IPS-20b (cell line): ENCODE results near the gene GRIK3.
"Not testable (repeated sequence)": the region's sequence is repeated elsewhere in the genome, so short reads cannot be mapped to it uniquely, and the experiment has no call there.

Experiments
- H3K27ac ChIP-seq: one replicate; pipeline ENCODE4 v1.5.1; 2013; ENCODE audit warnings: low read length
- H3K27me3 ChIP-seq: 2 replicates; pipeline ENCODE4 v1.6.1; 2013; ENCODE audit warnings: mild to moderate bottlenecking, low read length, inconsistent platforms; ENCODE audit not compliant: insufficient read depth
- H3K36me3 ChIP-seq: 2 replicates; pipeline ENCODE4 v1.6.1; 2013; ENCODE audit warnings: low read depth, mild to moderate bottlenecking, inconsistent platforms, low read length, moderate library complexity; ENCODE audit not compliant: insufficient read depth
- H3K4me1 ChIP-seq: 2 replicates; pipeline ENCODE4 v1.6.1; 2013; ENCODE audit warnings: mild to moderate bottlenecking, control low read depth, inconsistent platforms, low read length, moderate library complexity; ENCODE audit not compliant: insufficient read depth
- H3K4me3 ChIP-seq: 2 replicates; pipeline ENCODE4 v1.5.1; 2013; ENCODE audit warnings: mild to moderate bottlenecking, low read length, inconsistent platforms
- H3K9ac ChIP-seq: 2 replicates; pipeline ENCODE4 v1.6.1; 2013; ENCODE audit warnings: low read depth, mild to moderate bottlenecking, inconsistent platforms, low read length, moderate library complexity
- H3K9me3 ChIP-seq: 2 replicates; pipeline ENCODE4 v1.6.1; 2013; ENCODE audit warnings: mild to moderate bottlenecking, low read depth, low read length, inconsistent platforms; ENCODE audit not compliant: insufficient read depth

The GRIK3 gene

DNA sequence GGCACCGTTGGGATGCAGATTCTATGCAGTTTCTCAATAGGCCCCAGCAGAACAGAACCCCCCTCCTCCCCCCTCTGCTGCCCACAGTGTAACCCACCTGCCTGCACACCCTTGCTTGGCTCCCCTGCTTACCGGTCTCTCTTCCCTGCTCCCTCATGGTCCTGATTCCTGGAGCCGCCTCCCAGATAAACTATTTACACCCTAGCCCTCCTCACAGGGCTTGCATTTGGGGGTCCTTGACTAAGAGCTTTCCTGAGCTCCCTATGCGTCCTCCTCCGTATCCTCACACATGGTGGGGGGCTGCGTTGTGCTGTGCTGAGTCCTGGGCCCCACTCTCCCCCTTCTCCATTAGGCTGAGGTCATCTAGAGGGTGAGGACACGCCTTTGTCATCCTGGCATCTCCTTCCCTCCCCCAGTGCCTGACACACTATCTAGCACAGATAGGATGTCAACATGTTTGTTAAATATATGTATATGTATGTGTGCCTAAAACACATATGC is 121.9 kb downstream of the GRIK3 start:
- Histone ChIP-seq H3K36me3 (no peaks in the 10 kb centered on the region), H3K27me3 (no peaks in the 10 kb centered on the region), H3K4me1 (no peaks in the 10 kb centered on the region; the same call in 1 of the 2 replicates), H3K9ac (no peak overlapping the region), H3K27ac (no peak overlapping the region), H3K4me3 (no peak overlapping the region), H3K9me3 (peaks cover 5% of the 10 kb centered on the region; the same call in 1 of the 2 replicates)

DNA sequence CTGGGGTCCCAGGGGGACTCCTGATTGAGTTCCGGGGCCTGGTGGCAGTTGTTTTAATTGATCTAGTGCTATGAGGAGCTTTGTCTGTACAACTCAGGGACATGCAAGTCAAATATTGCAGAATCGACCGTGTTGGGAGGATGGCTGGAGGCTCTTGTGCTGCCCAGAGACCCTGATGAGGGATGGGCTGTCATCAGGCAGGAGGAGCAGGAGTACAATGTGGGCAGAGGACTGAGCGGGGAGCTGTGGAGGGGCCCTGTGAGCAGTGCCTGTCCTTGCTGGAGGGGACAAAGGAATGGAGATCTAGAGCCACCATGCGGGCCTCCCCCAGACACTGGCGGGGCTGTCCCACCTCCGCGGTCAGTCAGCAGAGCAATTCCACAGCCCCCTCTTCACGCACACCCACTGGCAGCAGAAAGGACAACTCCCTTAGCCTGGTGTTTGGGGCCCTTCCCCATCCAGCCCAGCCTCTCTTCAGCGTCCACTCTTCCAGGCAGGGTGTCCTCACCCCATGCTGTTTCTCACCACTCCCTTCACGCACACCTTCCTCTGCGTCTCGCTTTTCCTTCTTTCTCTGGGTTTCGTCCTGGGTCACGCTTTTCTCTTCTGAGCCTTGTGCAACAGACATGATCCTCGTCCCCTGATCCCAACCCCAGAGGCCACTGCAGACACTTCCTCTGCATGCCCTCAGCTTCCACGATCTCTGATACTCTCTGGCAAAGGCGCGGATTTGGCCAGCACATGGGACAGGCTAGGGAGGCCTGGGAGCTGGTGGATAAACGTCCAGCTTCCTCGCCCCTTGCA is 122.6 kb downstream of the GRIK3 start:
- Histone ChIP-seq H3K4me1 (no peaks in the 10 kb centered on the region; the same call in 1 of the 2 replicates), H3K36me3 (no peaks in the 10 kb centered on the region), H3K4me3 (no peak overlapping the region), H3K9me3 (peaks cover 5% of the 10 kb centered on the region; the same call in 1 of the 2 replicates), H3K27ac (no peak overlapping the region), H3K27me3 (no peaks in the 10 kb centered on the region), H3K9ac (no peak overlapping the region)

DNA sequence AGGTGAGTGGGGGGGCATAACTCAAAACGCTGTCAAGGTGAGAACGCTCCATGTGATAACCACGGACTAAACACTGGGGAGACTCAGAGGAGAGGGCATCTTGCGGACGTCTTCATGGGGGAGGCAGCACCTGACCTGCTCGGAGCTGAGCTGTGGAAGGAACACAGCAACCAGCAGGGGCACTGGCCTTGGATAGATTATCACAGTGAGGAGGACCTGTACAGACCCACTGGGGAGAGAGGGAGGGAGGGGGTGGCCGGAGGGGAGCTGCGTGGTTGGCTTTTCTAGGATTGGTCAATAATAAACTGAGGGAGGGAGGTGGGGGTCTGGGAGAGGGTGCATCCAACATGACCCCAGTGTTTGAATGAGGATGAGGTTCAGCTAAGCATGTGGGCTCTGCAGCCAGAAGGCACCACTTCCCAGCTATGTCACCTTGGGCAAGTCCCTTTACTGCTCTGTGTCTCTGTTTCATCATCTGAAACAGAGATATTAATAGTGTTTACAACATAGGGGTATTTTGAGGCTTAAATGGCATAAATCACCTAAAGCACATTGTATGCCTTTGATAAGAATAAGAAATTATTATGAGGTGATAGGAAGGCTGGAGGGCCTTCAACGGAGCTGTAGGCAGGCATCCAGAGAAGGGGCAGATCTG is 123.3 kb downstream of the GRIK3 start:
- no peak overlapping the region for H3K9ac ChIP-seq
- no peak overlapping the region for H3K27ac ChIP-seq

GRCh38 chr1:36909946-36910725 is 124.2 kb downstream of the GRIK3 start:
- Histone ChIP-seq H3K9ac (no peak overlapping the region), H3K4me1 (no peaks in the 10 kb centered on the region; the same call in 1 of the 2 replicates), H3K36me3 (no peaks in the 10 kb centered on the region), H3K9me3 (no peaks in the 10 kb centered on the region), H3K4me3 (no peak overlapping the region), H3K27me3 (no peaks in the 10 kb centered on the region), H3K27ac (no peak overlapping the region)

More for the DNA sequence above, 123.3 kb downstream of the GRIK3 start:
- Histone ChIP-seq H3K9me3 (peaks cover 5% of the 10 kb centered on the region; the same call in 1 of the 2 replicates), H3K4me1 (no peaks in the 10 kb centered on the region; the same call in 1 of the 2 replicates), H3K36me3 (no peaks in the 10 kb centered on the region), H3K27me3 (no peaks in the 10 kb centered on the region), H3K4me3 (no peak overlapping the region)

- H3K4me1 ChIP-seq, H3K27me3 ChIP-seq, H3K9ac ChIP-seq, H3K36me3 ChIP-seq, H3K4me3 ChIP-seq, H3K9me3 ChIP-seq, H3K27ac ChIP-seq: not testable (repeated sequence)
Measured at GRCh38 chr1:36909359-36909758, 125.0 kb downstream of the GRIK3 start.

- no peak overlapping the region for H3K27ac ChIP-seq
- H3K4me1 ChIP-seq, result no peaks in the 10 kb centered on the region
- no peak overlapping the region for H3K9ac ChIP-seq
- H3K9me3 ChIP-seq, result no peaks in the 10 kb centered on the region
- no peaks in the 10 kb centered on the region for H3K27me3 ChIP-seq
- no peak overlapping the region for H3K4me3 ChIP-seq
- H3K36me3 ChIP-seq, result no peaks in the 10 kb centered on the region
Measured at GRCh38 chr1:36908096-36908495, 126.2 kb downstream of the GRIK3 start.

GRCh38 chr1:36906555-36906954 is 127.8 kb downstream of the GRIK3 start:
- Histone ChIP-seq H3K36me3 (no peaks in the 10 kb centered on the region), H3K9ac (no peak overlapping the region), H3K27me3 (no peaks in the 10 kb centered on the region), H3K27ac (no peak overlapping the region), H3K4me3 (no peak overlapping the region), H3K9me3 (0 out of 2 replicates have a peak, but pooled peaks cover 3% of the 10 kb centered on the region), H3K4me1 (no peaks in the 10 kb centered on the region)

- Histone ChIP-seq H3K4me1 (no peaks in the 10 kb centered on the region), H3K9ac (no peak overlapping the region), H3K4me3 (no peak overlapping the region), H3K27me3 (no peaks in the 10 kb centered on the region), H3K36me3 (no peaks in the 10 kb centered on the region), H3K9me3 (peaks cover 5% of the 10 kb centered on the region; the same call in 1 of the 2 replicates), H3K27ac (no peak overlapping the region)
Measured at GRCh38 chr1:36905941-36906340, 128.4 kb downstream of the GRIK3 start.

- H3K9me3 ChIP-seq, result peaks cover 5% of the 10 kb centered on the region; the same call in 1 of the 2 replicates
- H3K4me1 ChIP-seq, result no peaks in the 10 kb centered on the region
- H3K4me3 ChIP-seq, result no peak overlapping the region
- no peaks in the 10 kb centered on the region for H3K27me3 ChIP-seq
- no peak overlapping the region for H3K9ac ChIP-seq
- no peak overlapping the region for H3K27ac ChIP-seq
- H3K36me3 ChIP-seq, result no peaks in the 10 kb centered on the region
Measured at GRCh38 chr1:36900128-36900527, 134.2 kb downstream of the GRIK3 start.

- not testable (repeated sequence) for H3K36me3 ChIP-seq, H3K4me3 ChIP-seq, H3K27ac ChIP-seq, H3K4me1 ChIP-seq, H3K27me3 ChIP-seq, H3K9ac ChIP-seq, H3K9me3 ChIP-seq
Measured at GRCh38 chr1:36897813-36898212, 136.5 kb downstream of the GRIK3 start.

DNA sequence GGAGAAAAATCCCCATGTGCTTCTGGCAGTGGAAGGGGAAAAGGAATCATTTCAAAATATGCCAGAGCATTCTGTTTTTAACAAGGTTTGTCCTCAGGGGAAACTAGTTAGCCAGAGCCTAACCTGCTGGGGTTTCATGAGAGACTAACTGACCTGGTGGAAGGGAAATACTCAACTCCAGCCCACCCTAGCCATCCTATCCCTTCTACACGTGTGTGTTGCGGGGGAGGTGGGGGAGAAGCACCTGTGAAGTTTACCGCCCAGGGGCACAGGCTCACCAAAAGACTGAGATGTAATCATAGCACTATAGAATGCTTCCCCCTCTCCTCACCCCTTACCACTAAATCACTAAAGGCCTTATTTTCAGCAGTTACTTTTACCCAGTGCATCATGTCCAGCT is 139.5 kb downstream of the GRIK3 start:
- no peak overlapping the region for H3K27ac ChIP-seq
- no peak overlapping the region for H3K9ac ChIP-seq
- no peak overlapping the region for H3K4me3 ChIP-seq
- H3K4me1 ChIP-seq, result no peaks in the 10 kb centered on the region
- no peaks in the 10 kb centered on the region for H3K36me3 ChIP-seq
- no peaks in the 10 kb centered on the region for H3K9me3 ChIP-seq
- no peaks in the 10 kb centered on the region for H3K27me3 ChIP-seq
